ENCODE measurements around the gene USB1.
A peak's percentile ranks its signal among the peaks of the same experiment; 100 is the strongest.
"Not testable (repeated sequence)": the region's sequence is repeated elsewhere in the genome, so short reads cannot be mapped to it uniquely, and the experiment has no call there.

The USB1 gene

GRCh38 chr16:57969451-57970123, 31.6 kb upstream of the USB1 start:
- DNase-seq = no peak

- DNase-seq = no peak
Measured at GRCh38 chr16:57970319-57970718, 30.9 kb upstream of the USB1 start.

GRCh38 chr16:57970970-57971369, 30.2 kb upstream of the USB1 start, which contains the start of gene CNGB1:
Gene CNGB1 (minus strand): TSS chr16:57971128. CDS start chr16:57967286, 3,842 bp downstream.
- DNase-seq = no peak

- DNase-seq = no peak
Measured at GRCh38 chr16:57971848-57972247, 29.4 kb upstream of the USB1 start.

- DNase-seq = no peak
Measured at GRCh38 chr16:57972306-57972705, 28.9 kb upstream of the USB1 start.

- DNase-seq = peak in 47 of 58 donors; percentile 17 to 81 (median 45)
Measured at GRCh38 chr16:57976331-57976796, 24.8 kb upstream of the USB1 start.

- no peak for DNase-seq
Measured at GRCh38 chr16:57977418-57978069, 23.7 kb upstream of the USB1 start.

GRCh38 chr16:57978070-57978465, 23.1 kb upstream of the USB1 start:
- DNase-seq = not testable (repeated sequence)

GRCh38 chr16:57979006-57979585, 22.1 kb upstream of the USB1 start:
- DNase-seq = no peak

- DNase-seq = no peak
Measured at GRCh38 chr16:57981636-57982035, 19.6 kb upstream of the USB1 start.

GRCh38 chr16:57982385-57982784, 18.8 kb upstream of the USB1 start:
- no peak for DNase-seq

GRCh38 chr16:57984443-57985203, 16.6 kb upstream of the USB1 start:
- DNase-seq = peak in 32 of 58 donors; percentile 15 to 83 (median 33)

- DNase-seq = no peak
Measured at GRCh38 chr16:57985204-57986181, 15.7 kb upstream of the USB1 start.

GRCh38 chr16:57986196-57986595, 15.0 kb upstream of the USB1 start:
- DNase-seq = no peak

GRCh38 chr16:57987441-57988177, 13.6 kb upstream of the USB1 start:
- DNase-seq = no peak

GRCh38 chr16:57988929-57989328, 12.3 kb upstream of the USB1 start:
- DNase-seq = peak in 31 of 58 donors; percentile 10 to 74 (median 37)

GRCh38 chr16:57991551-57992059, 9.6 kb upstream of the USB1 start:
- no peak for DNase-seq

- DNase-seq = no peak
Measured at GRCh38 chr16:57992084-57992483, 9.1 kb upstream of the USB1 start.

- no peak for DNase-seq
Measured at GRCh38 chr16:57993438-57993837, 7.8 kb upstream of the USB1 start.

Measured in anterior cingulate cortex (tissue), 58 donors.